HTR-8/SVneo (cell line): ENCODE data around the gene BTBD1.

Source experiments
- DNase-seq: peaks from one replicate; pipeline ENCODE4 v3.0.0; 2011; ENCODE audit warnings: low spot score, mixed read lengths; ENCODE audit not compliant: insufficient read length
- FAIRE-seq: peaks from 2 replicates; lab custom pipeline; 2011; peaks lifted over from hg19 to GRCh38; lab: Jason Lieb, UNC

BTBD1 gene

DNA sequence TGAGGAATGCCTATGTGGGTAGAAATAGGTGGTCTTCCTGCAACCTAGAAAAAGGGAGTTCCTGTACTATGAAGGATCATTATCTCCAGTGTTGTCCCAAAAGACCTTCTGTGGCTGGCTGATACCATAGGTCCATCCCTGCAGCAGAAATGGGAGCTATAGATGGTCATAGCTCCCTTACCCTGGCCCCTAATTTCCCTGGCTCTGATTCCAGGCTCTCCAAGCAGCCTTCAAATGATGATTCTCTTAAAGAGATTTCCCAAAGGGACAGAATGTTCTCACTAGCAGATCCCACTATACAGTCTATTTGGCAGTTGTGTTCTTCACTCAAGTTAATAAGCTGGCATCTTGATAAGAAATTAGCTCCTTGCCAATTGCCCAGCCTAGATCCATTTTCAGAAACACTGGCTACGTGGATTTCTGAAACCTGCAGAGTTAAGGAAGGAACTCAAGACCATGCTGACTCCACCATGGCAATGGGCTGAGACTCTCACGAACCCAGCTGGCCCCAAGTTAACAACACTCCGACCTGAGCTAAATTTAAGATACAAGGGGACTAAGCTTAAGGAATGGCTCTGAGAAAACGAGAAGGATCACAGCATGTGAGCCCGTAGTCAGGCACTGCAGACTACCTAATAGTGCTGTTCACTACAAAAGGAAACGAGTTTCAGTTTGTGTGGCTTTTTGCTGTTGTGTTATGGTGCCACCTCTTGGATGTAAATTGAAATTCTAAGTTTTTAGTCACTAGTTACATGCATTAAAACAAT lies 67.0 kb downstream of the BTBD1 start:
- FAIRE-seq, result no peak
- peak; percentile 47 for DNase-seq

DNA sequence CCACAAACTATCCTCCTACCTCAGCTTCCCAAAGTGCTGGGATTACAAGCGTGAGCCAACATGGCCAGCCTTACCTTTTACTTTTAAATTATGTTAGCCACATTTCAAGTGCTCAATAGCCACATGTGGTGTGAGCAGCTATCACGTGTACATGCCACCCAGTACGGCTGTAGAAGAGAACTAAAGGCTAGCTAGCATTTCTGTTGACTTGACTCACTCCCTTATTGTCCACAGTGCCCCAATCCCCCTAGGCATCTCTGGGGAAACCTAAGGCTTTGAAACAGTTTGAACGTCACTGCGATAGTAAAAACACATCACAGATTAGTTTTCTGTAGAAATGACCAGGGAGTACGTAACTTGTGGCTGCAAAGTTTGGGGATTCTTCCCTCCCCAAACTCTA lies 67.6 kb downstream of the BTBD1 start:
- FAIRE-seq (no peak), DNase-seq (no peak)

DNA sequence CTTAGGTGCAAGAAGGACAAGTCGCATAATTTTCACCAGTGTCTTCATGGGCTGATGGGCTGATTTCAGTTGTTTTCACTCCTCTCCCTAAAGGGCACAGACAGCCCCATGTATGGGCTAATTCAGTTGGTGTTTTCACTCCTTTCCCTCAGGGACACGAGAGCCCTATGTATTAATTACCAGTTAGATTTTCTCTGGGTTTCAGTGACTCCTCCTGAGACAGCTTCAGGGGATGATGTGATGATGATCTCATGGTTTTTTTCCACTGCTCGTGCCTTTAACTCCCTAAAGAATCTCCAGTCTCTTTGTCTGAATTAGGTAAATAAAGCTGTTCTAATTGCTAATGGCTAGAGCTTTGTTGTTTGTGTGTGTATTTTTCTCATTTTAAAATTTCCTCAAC lies 71.1 kb downstream of the BTBD1 start:
- DNase-seq (no peak), FAIRE-seq (no peak)

DNA sequence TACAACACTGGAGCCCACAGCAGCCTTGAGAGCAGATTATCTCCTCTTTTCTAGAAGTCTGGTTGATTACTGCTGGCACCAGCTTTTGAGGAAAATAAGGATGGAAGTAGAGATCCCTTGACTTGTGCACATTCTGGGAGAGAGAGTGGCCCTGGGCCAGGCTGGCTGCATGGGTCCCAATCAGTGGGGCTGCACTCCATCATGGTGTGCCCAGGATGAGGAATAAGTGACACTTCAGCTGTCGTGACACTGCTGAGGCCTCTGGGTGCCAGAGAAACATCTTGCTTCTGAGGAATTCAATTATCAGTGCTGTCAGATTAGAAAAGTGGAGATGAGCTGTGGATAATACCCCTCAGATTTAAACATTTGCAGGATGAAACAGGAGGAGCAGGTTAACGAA lies 72.0 kb downstream of the BTBD1 start:
- DNase-seq (no peak), FAIRE-seq (no peak)

DNA sequence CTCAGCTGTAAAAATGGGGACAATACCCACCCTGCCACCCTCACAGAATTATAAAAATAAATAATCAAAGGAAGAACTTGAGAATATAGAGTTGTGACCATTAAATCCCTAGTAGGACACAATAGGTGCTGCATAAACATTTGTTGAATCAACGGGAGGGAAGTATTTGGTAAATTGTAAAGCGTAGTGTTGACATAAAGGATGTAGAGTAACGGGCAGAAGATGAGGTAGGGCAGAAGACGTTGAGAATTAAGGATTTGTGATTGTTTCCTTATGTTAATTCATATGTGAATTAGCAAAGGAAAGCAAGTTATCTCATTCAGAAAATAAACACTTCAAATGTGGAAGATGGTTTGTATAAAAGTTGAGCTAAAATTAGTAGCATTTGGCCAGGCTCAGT lies 73.9 kb downstream of the BTBD1 start:
- FAIRE-seq (no peak), DNase-seq (no peak)

DNA sequence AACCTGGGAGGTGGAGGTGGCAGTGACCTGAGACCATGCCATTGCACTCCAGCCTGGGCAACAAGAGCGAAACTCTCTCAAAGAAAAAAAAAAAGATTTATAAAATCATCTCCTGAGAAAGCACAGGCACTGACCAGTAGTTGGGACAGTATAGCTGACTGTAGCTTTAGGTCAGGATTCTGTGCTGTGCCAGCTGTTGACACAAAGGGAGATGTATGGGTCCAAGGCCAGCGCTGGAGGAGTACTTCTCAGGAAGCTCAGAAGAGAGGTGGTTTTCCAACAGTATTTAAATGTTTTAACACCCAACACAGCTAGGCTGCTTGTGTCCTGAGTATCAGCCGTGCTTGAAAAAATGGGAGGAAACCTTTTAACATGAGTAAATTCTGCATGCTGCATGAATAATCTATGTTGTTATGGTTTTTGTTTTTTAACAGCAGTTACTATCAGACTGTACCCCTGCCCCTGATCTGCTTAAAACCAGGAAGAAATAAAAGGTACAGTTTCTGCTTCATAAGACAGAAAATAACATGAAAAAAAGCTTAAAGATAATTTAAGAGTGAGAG lies 74.5 kb downstream of the BTBD1 start:
- FAIRE-seq (no peak), DNase-seq (no peak)

DNA sequence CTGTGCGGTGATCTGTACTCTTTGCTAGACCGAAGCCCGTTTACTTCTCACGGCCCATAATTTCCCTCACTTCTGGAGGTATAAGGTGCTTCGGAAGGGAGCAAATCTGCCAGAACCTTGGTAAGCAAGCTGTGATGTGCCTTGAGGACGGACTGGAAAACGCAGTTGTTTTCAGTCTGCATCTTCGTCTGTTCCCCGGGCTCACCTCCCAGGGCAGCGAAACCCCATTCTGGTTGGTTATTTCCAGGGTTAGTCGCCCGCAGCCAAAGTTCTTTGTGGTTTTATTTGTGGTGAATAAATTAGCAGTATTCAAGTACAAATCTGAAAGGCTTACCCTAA lies 80.6 kb downstream of the BTBD1 start:
- peak; percentile 22 for DNase-seq

DNA sequence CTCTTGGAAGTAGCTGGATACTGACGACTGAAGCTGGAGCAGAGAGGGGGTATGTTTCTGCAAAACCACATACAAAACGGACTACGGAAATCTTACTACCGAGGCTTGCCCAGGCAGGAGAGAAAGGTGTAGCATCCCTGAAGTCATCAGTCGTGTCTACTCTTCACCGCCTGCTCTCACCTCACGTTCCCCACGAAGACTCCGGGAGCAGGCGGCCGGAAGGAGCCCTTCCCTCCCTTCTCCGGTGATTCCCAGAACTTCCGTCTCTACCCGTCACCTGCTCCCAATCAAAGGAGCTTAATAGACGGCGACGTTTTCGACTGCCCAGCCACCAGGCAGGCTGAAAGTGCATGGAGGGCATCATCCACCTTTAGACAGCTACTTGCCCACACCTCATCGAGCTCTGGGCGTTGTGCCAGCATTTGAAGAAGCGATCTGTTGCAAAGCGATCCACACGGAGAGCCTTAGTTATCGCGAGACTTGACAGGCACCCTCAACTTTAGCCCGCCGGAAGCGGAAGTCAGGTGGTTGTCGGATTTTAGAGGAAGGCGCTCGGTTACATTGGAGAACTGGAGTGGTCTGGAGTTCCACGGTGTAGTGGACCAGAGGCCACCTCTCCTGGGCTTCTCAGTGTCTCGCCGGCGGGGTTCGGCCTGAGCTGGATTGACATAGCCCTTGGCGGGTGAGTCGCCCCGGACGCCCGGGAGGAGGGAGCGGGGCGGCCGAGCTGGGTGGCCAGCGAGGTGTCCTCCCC lies 81.2 kb downstream of the BTBD1 start, which contains the start of gene RAMAC:
Gene RAMAC, plus strand, starts transcription at position 523 of the 754 bp plus-strand sequence. CDS start 2,809 bp downstream, outside the sequence.
- FAIRE-seq, result peak; percentile 13
- DNase-seq, result peak; percentile 92

More for the DNA sequence above, 80.6 kb downstream of the BTBD1 start:
- no peak for FAIRE-seq

DNA sequence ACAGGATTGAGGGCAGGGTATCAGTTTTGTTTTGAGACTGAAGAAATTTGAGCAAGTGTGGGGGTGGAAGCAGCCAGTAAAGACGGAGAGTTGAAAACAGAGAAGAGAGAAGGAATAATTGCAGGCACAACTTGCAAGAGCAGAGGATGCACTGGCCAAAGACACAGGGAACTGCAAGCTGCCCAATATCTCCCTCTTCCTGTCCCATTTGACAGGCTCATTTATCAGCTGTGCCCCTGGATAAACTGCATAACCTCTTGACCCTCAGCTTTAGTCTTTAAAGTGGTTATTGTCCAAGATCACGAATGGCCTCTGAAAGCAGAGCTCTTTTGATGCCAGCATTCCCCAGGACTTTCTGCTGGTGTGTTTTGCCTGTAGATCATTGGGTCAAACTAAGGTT lies 86.1 kb downstream of the BTBD1 start:
- no peak for DNase-seq

DNA sequence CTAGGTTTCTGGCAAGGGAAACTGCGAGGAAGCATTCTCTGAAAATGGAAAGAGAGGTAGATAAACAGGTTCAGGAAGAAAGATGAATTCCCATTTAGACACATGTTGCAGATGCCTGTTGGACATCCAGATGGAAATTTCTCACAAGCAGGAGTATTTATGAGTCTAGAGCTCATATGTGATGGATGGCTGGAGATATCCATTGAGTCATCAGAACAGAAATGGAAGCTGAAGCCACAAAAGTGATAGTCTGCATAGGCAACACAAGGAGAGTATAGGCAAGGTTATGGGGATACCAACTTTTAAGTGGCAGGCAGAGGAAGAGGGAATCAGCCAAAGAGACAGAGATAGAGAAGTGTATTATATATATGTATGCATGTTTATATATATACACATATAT lies 87.3 kb downstream of the BTBD1 start:
- no peak for DNase-seq

More for the DNA sequence above, 86.1 kb downstream of the BTBD1 start:
- no peak for FAIRE-seq

DNA sequence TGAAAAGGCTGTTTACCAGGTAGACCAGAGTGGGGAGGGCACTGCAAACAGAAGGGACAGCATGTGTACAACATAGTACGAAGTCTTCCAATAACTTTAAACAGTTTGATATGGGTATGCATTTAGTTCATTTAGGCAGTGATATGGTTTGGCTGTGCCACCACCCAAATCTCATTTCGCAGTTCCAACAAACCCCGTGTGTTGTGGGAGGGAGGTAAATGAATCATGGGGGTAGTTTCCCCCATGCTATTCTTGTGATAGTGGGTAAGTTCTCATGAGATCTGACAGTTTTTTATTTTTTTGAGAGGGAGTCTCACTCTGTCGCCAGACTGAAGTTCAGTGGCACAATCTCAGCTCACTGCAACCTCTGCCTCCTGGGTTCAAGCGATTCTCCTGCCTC lies 88.6 kb downstream of the BTBD1 start:
- DNase-seq, result no peak
- no peak for FAIRE-seq

More for the DNA sequence above, 87.3 kb downstream of the BTBD1 start:
- no peak for FAIRE-seq

DNA sequence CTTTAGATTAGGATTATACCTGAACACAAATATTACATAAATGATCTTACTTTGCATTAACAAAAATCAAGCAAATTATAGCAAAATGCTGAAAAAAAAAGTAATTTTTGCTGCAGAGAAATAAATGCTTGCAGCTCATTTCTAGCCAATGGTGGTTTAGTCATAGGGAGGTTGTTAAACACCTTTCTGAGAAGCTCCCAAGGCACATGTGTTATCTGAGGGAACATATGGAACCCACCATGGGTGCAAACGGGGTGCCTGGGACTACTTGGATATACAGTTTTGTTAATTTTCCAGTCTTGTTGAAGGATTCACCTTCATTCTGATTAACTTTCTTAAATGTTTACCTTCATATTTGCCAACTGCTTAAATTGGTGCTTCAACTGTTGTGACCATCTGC lies 90.0 kb downstream of the BTBD1 start:
- DNase-seq (no peak), FAIRE-seq (no peak)

DNA sequence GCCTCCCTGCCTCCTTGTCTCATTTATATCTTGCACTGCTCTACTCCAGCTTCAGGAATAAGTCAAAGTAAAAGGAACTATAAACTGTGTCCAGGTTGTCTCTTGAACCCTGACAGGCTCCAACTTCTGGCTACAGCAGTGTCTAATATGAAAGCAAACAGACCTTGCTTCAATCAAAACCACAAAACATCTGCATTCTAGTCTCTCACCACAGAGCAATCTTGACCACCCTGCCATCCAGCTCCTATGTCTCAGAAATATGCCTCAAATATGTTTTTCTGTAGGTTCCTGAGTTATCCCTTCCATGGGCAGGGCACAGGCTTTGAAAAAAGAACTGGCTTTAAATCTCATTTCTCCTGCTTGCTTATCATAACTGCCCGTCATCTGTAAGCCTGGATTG lies 94.1 kb downstream of the BTBD1 start:
- FAIRE-seq (no peak), DNase-seq (no peak)

DNA sequence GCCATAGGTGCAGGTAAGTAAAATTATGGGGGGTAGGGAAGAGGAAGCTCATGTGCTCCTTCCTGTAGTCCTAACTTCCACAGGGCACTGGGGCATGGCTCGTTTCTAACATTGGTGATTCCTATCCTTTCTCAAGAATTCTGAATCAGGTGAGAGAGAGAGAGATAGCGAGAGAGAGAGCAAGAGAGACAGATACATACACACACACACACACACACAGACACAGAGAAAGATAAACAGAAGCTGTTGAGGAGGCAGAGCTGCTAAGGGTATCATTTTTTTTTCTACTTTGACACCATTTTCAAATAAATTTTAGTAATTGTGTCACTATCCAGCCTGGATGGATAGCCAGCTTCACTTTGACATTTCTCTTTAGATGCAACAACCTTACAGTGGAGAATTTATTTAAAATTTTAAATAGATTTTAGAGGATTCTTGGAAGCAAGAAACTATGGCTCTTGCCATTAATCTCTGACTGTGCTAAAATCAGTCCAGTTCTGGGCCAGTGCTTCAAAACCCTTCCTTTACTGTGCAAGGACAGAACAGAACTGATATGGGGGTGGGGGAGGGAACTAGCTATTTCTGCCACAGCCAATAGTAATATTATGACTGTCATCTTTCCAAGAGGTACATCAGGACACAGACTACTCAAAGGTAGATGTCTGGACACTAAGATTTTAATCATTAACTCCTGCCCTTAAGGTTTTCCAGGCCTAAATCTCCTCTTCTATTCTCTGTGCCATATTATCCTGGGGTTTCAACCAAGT lies 95.7 kb downstream of the BTBD1 start:
- FAIRE-seq (no peak), DNase-seq (no peak)

DNA sequence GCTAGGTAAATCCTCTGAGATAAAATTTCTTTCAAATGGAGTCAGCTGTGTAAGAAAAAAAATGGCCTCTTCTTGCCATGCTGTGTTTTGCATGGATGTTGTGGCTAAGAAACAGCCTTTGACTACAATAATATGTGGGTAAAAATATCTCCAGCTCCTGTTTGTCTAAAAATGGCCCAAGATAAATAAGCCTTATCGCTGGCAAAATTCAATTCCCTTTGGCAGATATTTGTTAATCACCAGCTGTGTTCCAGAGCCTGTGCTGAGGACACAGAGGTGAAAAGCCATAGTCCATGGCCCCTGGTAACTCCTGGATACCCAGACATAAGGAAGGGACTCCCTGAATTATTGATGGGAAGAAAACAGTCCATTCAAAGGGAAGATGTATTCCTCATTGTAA lies 96.4 kb downstream of the BTBD1 start:
- FAIRE-seq (no peak), DNase-seq (no peak)

DNA sequence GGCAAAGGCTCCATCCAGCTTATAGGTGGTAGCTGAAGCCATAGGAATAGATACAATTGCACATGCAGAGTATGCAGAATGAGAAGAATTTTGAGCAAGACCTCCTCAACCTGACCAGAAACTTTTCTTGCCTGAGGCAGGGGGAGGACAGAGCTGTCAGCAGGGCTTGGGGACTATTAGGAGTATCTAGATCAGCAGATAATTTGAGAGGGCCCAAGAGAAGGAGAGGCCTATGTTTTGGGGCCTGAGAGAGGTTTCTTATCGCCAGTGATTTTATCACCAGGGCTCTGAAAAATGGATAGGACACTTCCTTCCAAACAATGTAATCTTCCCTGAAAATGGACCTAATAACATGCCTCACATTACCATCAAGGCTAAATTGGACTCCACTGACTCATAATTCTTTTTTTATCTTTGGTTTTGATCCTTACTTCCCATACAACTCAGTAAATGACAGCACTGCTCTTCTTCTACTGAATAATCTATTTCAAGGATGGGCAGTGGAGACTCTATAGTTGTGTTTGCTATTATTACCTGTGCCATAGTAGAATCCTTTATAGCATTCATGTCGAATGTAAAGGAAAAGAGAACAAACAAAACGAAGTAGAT lies 96.9 kb downstream of the BTBD1 start:
- DNase-seq (no peak), FAIRE-seq (no peak)

DNA sequence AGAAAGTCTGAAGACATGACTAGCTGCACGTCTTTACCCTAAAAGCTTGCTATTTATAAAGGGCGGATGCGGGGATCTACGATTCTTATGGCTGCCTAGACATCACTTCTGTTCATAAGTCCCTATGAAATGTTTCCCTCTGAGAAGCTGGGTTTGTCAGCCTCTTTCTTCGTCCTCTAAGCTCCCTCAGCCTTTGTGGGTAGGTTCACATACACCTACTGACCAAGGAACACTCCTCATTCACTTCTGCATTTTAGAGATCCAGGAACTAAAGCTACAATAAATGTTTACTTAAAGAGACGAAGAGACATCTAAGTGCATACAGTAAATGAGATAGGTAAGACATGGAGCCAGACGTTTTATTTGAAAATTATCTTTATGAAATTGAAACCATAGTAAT lies 97.7 kb downstream of the BTBD1 start:
- no peak for FAIRE-seq
- DNase-seq, result no peak

DNA sequence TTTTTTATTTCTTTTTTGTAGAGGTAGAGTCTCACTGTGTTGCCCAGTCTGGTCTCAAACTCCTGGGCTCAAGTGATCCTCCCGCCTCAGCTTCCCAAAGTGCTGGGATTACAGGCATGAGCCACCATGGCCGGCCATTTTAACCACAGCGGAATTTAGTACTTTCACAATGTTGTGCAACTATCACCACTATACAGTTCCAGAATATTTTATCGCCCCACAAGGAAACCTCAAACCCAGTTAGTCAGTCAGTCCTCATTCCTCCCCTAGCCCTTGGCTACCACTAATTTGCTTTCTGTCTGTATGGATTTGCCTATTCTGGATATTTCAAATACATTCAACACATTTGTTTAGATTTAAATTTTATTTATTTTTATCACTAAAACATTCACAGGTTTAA lies 99.0 kb downstream of the BTBD1 start:
- no peak for FAIRE-seq
- no peak for DNase-seq

DNA sequence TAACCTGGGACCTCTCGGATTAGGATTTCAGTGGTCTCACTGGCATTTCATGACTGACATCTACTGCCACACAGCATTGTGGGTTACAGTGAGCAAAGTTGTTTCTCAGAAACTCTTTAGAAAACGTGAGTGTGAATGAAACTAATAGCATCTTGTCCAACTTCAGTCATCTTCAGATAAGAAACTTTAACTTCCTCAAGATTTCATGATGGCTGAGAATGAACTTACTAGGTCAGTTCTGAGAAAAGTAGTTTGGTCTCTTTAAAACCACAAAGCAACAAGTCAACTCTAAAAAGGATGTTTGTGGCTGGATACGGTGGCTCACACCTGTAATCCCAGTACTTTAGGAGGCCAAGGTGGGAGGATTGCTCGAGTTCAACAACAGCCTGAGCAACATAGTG lies 100.4 kb downstream of the BTBD1 start:
- FAIRE-seq (no peak), DNase-seq (no peak)
